HepG2 (cell line): ENCODE measurements around the gene SGCG.

ENCODE experiments used
- AKAP8 ChIP-seq: sonication (generic); formaldehyde crosslinking; IDR thresholded peaks from 2 replicates; pipeline ENCODE4 v1.5.1; 2020; ENCODE audit warnings: mild to moderate bottlenecking, missing genetic modification reagents
- HNRNPK ChIP-seq: fragments of 200-400 bp; formaldehyde crosslinking; IDR thresholded peaks from 2 replicates; pipeline ENCODE4 v1.6.1; 2018; ENCODE audit warnings: low read length, low read depth, moderate library complexity, mild to moderate bottlenecking; ENCODE audit not compliant: poor library complexity, severe bottlenecking
- SIN3B ChIP-seq: fragments of 150-350 bp; IDR thresholded peaks from 2 replicates; pipeline ENCODE4 v1.6.1; 2014; ENCODE audit warnings: low read length
- SUZ12 ChIP-seq: fragments of 150-350 bp; IDR thresholded peaks from 2 replicates; pipeline ENCODE4 v1.6.1; 2014; ENCODE audit warnings: low read depth, low read length
- ZNF232 ChIP-seq: sonication (generic); formaldehyde crosslinking; IDR thresholded peaks from 2 replicates; pipeline ENCODE4 v1.4.0; 2020; ENCODE audit warnings: missing genetic modification reagents, borderline replicate concordance
- ZNF577 ChIP-seq: sonication (generic); formaldehyde crosslinking; IDR thresholded peaks from 2 replicates; pipeline ENCODE4 v1.4.0; 2020; ENCODE audit warnings: mild to moderate bottlenecking, low read depth, missing genetic modification reagents, borderline replicate concordance
- ZNF713 ChIP-seq: sonication (generic); formaldehyde crosslinking; IDR thresholded peaks from 2 replicates; pipeline ENCODE4 v1.4.0; 2020; ENCODE audit warnings: mild to moderate bottlenecking, missing genetic modification reagents
- TF ChIP-seq, protein P1 (sequence below): sonication (generic); formaldehyde crosslinking; IDR thresholded peaks from 2 replicates; pipeline ENCODE4 v1.5.0; 2020; ENCODE audit warnings: mild to moderate bottlenecking, missing genetic modification reagents, moderate library complexity

DNA sequence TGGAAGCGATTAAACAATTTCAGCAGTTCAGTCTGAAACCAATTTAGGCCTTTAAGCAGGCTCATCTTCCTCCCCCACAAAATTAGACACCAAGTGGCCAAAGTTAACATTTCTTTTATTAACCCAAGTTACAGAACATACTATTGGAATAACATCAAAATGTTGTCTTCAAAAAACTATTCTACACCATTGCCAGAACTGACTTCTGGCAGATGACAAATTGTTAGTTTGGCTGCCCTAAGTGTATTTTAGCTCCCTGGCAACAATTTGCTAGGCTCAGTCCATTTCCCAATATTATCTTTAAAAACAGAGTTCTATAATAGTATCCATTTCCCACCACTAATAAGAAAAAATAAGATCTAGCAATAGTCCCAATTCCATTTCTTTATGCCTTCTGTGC is 107.8 kb downstream of the SGCG start:
- TF ChIP-seq SIN3B (no peak), SUZ12 (no peak), AKAP8 (CRISPR knock-in tag) (no peak), ZNF713 (CRISPR knock-in tag) (no peak), HNRNPK (no peak), ZNF577 (CRISPR knock-in tag) (no peak), ZNF232 (no peak)
- TF ChIP-seq, protein P1, sequence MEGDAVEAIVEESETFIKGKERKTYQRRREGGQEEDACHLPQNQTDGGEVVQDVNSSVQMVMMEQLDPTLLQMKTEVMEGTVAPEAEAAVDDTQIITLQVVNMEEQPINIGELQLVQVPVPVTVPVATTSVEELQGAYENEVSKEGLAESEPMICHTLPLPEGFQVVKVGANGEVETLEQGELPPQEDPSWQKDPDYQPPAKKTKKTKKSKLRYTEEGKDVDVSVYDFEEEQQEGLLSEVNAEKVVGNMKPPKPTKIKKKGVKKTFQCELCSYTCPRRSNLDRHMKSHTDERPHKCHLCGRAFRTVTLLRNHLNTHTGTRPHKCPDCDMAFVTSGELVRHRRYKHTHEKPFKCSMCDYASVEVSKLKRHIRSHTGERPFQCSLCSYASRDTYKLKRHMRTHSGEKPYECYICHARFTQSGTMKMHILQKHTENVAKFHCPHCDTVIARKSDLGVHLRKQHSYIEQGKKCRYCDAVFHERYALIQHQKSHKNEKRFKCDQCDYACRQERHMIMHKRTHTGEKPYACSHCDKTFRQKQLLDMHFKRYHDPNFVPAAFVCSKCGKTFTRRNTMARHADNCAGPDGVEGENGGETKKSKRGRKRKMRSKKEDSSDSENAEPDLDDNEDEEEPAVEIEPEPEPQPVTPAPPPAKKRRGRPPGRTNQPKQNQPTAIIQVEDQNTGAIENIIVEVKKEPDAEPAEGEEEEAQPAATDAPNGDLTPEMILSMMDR (CRISPR knock-in tag): no peak
